ENCODE results near the gene CYSLTR2.

DNA sequence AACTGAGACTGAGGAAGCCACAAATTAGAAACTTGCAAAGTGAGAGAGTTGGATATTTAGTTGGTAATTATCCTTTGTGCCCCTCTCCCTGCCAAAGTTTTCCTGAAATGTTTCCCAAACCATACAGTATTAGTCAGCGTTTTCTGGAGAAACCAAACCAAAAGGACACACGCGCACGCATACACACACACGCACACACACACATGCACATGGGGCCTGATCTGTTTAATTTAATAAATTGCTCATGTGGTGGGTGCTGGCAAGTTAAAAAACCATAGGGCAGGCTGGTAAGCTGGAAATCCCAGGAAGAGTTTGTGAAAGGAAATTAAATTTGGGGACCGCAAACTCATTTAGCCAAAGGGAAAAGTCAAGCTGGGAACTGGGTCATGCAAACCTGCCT is 11.7 kb upstream of the CYSLTR2 start:
- no peak for TF ChIP-seq POLR2A (IDR thresholded peaks at IDR 0.05; ENCODE audit: low read depth, low read length)
- TF ChIP-seq TAF1 (IDR thresholded peaks at IDR 0.05; ENCODE audit: borderline replicate concordance, low read depth, low read length) = no peak
- TF ChIP-seq POLR2AphosphoS5 (IDR thresholded peaks at IDR 0.05; ENCODE audit: low read depth, low read length) = no peak

All from GM12892 (cell line).